Measurements from ENCODE around the gene SESN1.
"Not testable (repeated sequence)": the region's sequence is repeated elsewhere in the genome, so short reads cannot be mapped to it uniquely, and the experiment has no call there.

The SESN1 gene

DNA sequence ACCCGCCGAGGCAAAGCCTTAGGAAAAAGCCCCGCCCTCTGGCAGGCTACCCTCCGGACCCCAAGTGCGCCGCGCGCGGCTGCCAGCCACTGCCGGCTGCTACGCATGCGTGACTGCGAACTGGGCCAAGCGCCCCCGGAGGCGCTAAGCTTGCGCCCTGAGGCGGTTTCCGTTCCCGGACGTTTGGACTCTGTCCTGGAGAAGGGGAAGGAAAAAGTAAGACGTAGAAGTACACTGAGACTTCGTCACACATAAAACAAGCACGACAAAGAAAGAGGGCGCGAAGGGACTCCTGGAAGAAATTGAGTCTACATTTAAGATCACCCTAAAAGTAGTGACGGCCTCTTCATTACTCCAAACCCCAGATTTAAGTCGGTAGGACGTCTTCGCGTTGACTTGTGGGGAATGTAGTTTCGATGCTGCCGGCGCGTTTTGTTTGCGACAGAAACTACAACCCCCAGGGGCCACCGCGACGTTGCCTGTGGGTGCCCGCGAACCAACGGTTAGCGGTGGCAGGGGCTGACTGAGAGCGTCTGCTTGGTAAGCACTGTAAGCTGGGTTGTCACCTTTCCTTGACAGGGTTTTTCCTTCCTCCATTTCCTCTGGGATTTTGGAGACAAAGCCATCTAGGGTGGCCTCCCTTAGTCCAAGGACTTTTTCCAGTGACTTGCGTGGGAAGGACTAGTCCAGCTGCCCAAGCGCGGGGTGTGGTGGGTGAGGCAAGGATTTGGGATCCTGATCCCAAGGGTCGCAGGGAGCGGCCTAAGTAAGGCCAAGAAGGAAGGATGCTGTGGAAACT, 589 bp upstream of the SESN1 start, which contains the start of gene CEP57L1:
Gene CEP57L1, plus strand, starts transcription at position 472 of the 799 bp plus-strand sequence. CDS start 49,715 bp downstream, outside the sequence.
- in situ Hi-C loops (cut with MboI; ENCODE audit: low sequenced_read_pairs), result no loop called here

DNA sequence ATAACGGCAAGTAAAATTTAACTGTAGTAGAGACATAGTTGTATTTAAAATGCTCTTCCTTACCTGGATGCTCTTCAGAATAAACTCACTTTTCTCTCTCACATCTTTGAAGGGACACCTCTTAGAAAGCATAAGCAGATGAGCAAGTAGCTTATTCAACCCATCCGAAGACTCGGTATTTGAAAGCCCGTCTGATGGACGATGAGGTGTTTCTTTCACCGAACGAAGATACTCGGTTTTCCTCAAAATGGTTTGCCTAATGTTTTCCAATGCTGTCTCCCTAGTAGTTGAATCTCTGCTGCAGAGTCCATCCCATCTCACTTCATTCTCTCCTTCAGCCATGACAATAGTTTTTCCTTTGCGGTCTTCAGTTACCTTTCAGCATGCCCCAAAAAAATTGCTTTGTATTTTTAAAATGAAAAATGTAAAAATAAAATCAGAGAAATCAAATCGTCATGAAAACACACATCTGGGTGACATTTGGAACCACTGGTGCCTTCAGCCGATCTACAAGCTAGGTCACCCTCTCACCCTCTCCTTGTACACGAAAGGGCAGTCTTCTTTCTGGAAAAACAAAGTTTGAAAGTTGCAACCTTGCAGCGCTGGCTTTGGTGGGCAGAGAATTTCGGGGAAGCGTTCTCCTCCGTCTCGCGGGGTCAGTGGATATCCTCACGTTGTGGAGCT, 772 bp downstream of the SESN1 start:
- in situ Hi-C loops (cut with MboI; ENCODE audit: low sequenced_read_pairs), result no loop called here

DNA sequence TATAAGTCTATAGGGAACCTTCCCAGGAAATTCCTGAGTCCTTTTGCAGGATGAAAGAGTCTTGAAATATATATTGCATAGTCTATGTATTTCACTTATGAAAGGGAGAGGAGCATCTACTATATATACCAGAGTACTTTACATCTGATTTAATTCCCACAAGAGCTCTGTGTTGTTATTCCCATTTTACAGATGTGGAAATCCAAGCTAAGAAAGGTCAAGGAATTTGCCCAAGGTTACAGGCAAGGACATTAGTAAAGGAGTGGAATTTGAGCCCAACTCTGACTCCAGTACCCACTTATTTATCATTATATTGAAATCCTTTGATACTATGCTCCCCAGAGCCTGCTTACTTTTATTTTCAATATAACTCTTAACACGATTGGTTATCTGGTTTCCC, 2.6 kb downstream of the SESN1 start:
- in situ Hi-C loops (cut with MboI; ENCODE audit: low sequenced_read_pairs), result no loop called here

DNA sequence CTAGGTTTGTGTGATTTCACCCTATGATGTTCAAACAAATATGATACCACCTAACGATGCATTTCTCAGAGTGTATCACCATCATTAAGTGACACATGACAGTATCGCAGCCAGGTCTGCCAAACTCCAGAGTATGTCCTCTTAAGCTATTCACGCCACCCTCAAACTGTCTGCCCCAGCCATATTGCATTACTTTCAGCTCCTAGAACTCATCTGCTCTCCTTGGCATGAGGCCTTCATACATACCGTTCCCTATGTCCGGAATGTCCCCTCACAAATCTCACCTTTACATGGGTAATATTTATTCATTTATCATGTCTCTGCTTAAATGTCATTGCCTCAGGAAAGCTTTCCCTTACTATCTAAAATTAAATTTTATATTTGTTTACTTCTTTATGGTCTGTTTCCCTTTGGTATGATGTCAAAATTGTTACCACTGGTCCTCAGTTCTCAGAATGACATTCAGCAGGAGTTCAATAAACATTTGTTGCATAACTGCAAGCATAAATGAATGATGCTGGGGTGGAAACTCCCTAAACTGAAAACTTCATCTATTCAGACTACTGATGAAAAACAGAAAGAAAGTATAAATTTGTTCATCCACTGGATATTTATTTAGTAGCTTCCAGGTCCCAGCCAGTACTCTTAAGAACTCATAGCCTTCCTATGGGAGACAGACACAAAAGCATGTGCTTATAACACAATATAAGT, 3.2 kb downstream of the SESN1 start:
- in situ Hi-C loops (cut with MboI; ENCODE audit: low sequenced_read_pairs), result no loop called here

DNA sequence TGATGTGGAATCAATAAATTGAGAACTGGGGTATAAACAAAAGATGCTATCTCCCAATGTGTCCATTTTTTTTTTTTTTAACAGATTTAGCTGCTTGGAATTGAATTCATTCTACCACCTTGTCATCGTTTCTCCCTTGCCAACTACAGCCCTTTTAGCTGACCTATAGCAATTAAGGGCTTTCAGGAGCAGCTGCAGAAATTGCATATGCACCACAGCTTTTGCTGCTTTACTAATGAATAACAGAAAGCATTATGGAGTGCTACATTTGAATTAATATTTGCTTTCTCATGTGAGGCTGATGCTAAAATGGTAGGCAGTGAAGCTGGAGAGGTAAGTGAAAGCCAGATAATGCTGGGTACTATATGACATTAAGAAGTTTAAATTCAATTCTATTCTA, 5.7 kb downstream of the SESN1 start:
- in situ Hi-C loops (cut with MboI; ENCODE audit: low sequenced_read_pairs), result no loop called here

DNA sequence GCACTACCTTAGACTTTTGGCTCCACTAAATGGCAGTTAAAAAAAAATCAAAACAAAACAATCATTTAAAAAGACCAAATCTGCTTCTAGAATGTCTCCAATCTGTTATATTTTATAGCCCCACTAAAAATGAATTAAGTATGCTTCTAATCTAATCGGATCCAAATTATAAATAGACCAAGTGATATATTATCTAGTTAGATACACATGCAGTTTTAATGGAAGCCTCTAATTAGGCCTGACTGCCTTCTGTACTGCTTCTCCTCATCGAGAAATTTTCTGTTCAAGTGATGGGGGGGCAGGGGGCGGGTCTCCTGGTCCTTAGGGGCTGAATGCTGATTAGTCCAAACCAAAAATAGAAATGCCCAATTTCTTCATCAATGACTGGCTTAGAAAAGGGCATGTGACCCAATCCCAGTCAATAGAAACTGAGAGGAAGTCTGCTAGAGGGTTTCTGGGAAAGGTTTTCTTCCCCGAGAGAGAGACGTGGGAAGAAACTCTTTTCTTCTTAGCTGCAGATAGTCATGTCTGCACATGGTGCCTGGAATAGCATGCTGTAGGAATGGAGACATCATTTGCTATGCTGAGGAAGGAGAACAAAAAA, 6.9 kb downstream of the SESN1 start:
- in situ Hi-C loops (cut with MboI; ENCODE audit: low sequenced_read_pairs), result no loop called here

DNA sequence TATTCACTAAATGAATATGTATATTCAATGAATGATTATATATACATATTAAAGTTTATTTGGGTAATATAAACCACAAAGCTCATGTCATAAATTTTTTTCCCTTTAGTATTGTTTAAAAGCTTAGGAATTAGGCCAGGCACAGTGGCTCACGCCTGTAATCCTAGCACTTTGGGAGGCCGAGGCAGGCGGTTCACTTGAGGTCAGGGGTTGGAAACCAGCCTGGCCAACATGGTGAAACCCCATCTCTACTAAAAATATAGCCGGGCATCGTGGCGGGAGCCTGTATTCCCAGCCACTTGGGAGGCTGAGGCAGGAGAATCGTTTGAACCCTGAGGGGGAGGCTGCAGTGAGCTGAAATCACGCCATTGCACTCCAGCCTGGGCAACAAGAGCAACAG, 10.5 kb downstream of the SESN1 start:
- in situ Hi-C loops (cut with MboI; ENCODE audit: low sequenced_read_pairs), result not testable (repeated sequence)

DNA sequence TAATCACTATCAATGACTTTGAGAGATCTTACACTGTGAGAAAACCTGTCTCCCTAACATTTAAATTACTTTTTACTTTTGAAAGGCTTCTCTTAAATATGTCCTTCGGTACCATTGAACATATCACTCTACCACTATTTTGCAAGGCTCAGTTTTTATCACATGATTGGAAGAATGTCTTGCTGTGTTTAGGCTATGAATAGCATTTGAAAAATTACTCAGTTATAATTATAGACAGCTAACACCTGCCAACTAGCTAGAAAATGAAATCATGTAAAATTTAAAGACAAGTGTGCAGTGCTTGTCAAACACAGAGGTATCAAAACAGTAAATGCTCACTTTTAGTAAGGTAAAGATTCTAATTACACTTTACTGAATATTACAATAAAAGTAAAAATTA, 11.0 kb downstream of the SESN1 start:
- in situ Hi-C loops (cut with MboI; ENCODE audit: low sequenced_read_pairs), result no loop called here

DNA sequence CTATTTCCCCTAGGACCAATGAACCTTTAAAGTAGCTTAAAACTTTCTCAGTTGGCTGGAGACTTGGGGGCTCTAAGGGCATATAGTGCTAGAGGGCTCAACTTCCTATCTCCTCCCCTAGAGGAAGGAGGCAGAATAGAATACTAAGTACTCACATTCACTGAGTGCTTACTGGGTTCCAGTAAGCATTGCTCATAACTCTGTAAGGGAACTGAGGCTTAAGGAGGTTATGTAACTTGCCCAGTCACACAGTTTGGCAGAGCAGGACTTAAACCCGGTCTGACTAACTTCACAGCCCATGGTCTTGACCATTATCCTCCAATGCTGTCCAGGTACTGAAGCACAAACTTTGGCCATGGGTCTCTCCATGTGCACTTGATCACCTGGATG, 12.5 kb downstream of the SESN1 start:
- in situ Hi-C loops (cut with MboI; ENCODE audit: low sequenced_read_pairs), result no loop called here

DNA sequence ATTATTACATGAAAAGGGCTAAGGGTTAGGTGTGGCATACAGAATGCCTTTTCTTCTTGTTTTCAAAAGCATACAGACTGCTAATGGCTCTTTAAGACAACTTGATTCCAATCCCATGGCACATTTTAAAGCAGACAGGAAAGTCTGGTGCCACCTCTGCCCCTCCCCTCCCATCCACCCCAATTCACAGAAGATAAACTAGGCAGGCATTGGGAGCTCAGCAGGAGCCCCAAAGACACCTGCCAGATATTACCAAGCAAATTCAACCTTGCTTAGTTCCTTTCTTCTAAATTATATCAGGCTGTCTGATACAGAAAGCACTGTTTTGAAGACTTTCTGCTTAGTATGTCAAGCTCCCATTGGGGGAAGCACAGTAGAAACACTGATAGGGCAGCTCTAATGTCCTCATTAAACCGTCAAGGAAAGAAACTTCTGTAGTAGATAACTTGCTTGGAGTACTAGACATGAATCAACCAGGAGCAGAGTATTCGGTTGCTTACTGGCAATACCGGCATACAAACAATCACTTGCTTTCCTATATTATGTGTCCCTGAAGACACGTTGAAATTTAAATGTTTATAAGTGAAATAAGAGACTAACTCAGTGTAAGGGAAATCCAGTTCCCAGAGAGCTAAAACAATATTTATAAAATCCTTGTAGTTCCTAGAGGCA, 13.0 kb downstream of the SESN1 start:
- in situ Hi-C loops (cut with MboI; ENCODE audit: low sequenced_read_pairs), result no loop called here

DNA sequence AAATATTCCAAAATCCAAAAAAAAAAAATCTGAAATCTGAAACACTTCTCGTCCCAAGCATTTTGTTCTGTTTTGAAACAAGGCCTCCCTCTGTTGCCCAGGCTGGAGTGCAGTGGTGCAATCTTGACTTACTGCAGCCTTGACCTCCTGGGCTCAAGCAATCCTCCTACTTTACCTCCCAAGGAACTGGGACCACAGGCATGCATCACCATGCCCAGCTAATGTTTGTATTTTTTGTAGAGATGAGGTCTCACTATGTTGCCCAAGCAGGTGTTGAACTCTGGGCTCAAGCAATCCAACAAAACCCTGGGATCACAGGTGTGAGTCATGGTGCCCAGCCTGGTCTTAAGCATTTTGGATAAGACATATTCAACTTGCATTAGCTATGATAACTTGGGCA, 13.6 kb downstream of the SESN1 start:
- in situ Hi-C loops (cut with MboI; ENCODE audit: low sequenced_read_pairs), result no loop called here

DNA sequence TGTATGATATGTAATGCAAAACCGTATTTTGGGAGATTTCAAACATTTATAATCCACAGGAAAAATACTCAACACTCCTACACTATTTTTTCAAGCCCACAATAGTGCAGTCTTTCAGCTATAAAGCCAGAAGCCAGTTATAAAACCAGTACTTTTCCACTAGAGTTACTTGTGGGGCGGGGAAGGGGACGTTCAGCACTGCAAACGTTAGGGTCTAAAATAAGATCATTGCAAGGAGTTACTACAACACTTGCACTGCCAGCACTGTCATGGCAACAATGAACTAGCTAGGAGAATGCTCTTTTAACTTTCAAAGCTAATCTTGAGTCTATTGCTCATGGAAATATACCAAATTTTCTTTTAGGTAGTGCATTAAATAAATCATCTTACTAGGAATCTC, 14.7 kb downstream of the SESN1 start:
- in situ Hi-C loops (cut with MboI; ENCODE audit: low sequenced_read_pairs), result no loop called here

DNA sequence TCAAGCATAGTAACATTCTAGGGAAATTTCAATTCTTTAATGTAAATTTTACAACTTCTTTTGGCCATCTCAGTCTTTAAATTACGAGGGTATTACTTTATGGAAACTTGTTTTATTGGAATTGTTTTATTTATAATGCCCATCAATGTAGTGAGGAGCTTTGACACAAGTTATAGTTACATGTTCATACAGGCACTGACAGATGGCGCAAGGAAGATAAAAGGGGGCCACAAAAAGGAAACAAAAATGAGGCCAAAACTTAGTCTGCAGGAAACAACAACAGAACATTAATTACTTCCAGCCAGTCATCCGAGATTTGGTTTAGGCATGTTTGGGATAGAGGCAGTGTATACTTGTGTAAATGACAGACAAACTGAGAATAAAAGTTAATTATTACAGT, 18.3 kb downstream of the SESN1 start:
- in situ Hi-C loops (cut with MboI; ENCODE audit: low sequenced_read_pairs), result no loop called here

DNA sequence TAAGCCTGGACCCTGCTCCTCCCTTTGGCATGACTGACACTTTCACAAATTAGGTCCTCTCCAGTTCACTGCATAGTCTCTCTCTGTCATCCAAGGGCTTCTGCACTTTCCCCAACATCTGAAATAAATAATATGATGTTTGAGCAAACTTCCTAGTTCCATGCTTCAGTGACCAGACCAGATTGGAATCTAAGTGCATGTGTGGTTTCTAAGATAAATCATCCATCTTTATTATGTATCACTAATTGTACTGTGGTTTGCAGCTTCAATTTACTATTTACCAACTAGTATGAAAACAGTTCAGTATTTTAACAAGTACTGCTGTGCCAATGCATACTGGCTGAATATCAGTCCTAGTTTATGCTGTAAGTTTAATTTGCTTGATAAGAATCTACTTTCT, 18.7 kb downstream of the SESN1 start:
- in situ Hi-C loops (cut with MboI; ENCODE audit: low sequenced_read_pairs), result no loop called here

DNA sequence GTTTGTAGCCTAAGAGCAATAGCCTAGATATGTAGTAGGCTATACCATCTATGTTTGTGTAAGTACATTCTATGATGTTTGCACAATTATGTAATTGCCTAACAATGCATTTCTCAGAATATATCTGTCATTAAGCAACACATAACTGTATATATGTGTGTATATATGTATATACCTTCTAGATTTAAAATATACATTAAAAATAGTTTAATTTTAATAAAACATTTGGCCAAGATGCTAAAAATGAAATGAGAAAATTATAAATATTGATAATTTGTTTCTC, 20.6 kb downstream of the SESN1 start:
- in situ Hi-C loops (cut with MboI; ENCODE audit: low sequenced_read_pairs), result loop anchor here (25.0 kb wide), 1 partner anchor 962 kb away; no protein-coding TSS in a partner anchor

DNA sequence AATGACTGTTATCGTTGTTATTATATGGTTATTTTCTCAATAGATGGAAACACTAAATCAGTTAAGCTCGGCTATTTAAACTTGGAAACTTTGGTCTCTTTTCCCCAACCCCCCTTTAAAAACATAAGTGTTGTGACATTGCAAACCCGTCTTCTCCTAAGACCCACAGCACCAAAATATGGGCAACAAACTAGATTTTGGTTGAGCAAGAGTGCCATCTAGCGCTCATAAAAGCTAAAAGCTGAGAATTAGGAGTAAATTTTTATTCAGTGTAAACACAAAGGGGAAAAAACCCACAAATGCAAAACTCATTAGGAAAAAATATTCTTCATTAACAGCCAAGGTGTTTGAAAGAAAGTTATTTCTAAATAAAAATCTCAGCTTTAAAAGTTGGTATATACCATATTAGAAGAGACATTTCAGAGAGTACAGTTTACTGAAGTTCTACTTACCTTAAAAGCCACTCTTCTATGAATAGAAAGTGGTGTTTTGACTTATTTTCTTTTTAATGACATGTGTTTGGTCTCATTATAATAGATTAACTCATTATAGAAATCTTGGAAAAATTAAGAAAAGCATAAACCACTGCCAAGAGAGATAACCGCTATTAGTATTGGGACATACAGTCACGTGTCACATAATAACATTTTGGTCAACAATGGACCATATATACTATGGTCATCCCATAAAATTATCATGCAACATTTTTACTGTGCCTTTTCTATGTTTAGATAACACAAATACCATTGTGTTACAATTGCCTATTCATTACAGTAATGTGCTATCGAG, 21.1 kb downstream of the SESN1 start:
- in situ Hi-C loops (cut with MboI; ENCODE audit: low sequenced_read_pairs), result loop anchor here (25.0 kb wide), 1 partner anchor 961 kb away; no protein-coding TSS in a partner anchor

DNA sequence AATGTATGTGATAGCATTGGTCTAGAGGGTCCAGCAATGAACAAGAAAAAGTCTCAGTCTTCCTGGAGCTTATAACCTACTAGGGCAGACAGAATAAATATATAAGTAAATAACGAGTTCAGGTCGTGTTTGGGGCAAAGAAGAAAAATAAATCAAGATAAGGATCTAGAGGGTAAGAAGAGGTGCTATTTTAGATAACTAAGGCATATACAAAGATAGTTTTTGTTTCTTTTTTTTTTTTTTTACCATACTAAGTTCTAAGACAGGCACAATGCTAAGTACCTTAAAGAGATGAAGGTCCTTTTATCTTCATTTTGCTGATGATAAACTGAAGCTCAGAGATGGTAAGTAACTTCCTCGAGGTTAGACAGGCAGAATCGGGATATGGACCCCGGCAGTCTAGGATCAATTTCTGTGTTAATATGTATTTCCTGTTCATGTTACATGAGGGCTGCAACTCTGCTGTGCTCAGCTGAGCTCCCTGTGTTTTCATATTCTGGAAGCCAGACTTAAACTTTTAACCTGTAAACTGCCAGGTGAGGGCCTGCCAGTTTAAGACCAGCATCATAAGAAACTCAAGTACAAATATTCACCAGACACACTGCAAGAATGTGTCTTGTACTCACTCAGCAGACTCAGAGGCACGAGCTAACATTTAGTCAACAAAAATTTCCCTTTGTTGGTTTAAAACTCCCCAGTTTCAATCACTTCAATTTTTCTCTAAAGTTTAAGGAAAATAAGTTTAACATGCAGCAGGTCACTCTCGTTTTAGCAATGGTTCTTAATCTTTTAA, 23.3 kb downstream of the SESN1 start:
- in situ Hi-C loops (cut with MboI; ENCODE audit: low sequenced_read_pairs), result loop anchor here (25.0 kb wide), 1 partner anchor 959 kb away; no protein-coding TSS in a partner anchor

DNA sequence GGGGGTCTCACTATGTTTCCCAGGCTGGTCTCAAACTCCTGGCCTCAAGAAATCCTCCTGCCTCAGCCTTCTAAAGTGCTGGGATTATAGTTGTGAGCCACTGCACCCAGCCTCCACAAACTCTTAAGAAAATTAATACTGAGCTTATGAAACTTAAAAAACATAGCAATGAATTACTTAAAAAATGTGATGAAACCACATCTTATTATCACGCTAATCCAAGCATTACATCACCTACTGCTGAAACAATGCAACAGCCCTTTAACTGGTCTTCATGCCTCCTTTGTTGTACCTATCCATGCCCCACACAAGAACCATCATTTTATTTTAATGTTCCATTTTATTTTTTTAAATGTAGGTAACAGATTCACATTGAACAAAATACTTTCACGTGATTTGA, 24.9 kb downstream of the SESN1 start:
- in situ Hi-C loops (cut with MboI; ENCODE audit: low sequenced_read_pairs), result loop anchor here (5.0 to 25.0 kb wide), 2 partner anchors 527 to 957 kb away; no protein-coding TSS in a partner anchor

DNA sequence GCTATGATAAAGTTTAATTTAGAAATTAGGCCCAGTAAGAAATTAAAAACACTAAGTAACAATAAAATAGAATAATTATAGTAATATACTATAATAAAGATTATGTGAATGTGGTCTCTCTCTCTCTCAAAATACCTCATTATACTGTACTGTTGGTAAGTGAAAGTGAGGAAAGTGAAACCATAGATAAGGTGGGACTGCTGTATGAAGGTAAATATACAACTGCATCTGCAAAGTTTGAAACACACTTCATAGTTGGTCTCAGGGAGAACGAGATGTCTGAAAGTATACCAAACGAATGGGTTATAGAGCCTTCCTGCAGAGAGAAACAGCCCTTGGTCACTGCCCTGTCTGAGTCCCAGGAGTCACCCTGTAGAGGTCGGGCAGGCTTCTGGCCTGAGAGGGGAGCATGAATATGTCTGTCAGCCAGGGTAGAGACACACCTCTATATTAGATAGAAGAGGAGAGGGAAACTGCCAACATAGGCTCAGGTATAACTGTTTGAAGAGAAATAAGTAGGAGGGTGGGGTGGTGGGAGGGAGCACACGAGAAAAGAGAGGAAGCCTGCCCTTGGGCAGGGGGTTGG, 31.8 kb downstream of the SESN1 start:
- in situ Hi-C loops (cut with MboI; ENCODE audit: low sequenced_read_pairs), result loop anchor here (25.0 kb wide), 1 partner anchor 951 kb away; no protein-coding TSS in a partner anchor
